Gastroesophageal sphincter (tissue), 4 donors: Measurements from ENCODE around the gene NXPH1. TPM values are rescaled to one million over a fixed set of nuclear protein-coding genes. Genes with fewer than 3 reads are reported as not detected.

Experiments used
- ATAC-seq: fragments of 150-250 bp; one replicate; pipeline ENCODE4 v1.9.1; 2016; ENCODE audit warnings: mild to moderate bottlenecking, moderate library complexity
- H3K27ac ChIP-seq, 4 donors: fragments of 200-600 bp; sonication (generic) in 3 of 4; 1 replicate in 3 of 4; 2 replicates in 1 of 4; pipeline ENCODE4 v1.5.1; 2016 to 2019
- H3K27me3 ChIP-seq: fragments of 200-600 bp; sonication (generic); one replicate; pipeline ENCODE4 v1.5.1; 2019
- H3K36me3 ChIP-seq, 2 donors: fragments of 200-600 bp; sonication (generic); one replicate each; pipeline ENCODE4 v1.5.1; 2019; ENCODE audit warnings: control low read depth in 1 of 2
- H3K4me1 ChIP-seq, 3 donors: fragments of 200-600 bp; sonication (generic); 1 replicate in 2 of 3; 2 replicates in 1 of 3; pipeline ENCODE4 v1.5.1; 2016 to 2019; ENCODE audit warnings: control low read depth in 2 of 3
- H3K4me3 ChIP-seq, 2 donors: fragments of 200-600 bp; sonication (generic); one replicate each; pipeline ENCODE4 v1.5.1; 2019; ENCODE audit warnings: mild to moderate bottlenecking in 1 of 2, moderate library complexity in 1 of 2
- H3K9me3 ChIP-seq, 3 donors: fragments of 200-600 bp; sonication (generic); one replicate each; pipeline ENCODE4 v1.5.1; 2017 to 2019; ENCODE audit warnings: control low read depth in 2 of 3
- CTCF ChIP-seq, 4 experiments: fragments of 200-600 bp in 2 of 4; fragments of 450-650 bp in 2 of 4; sonication (generic) in 1 of 4; IDR thresholded peaks; one replicate each; pipeline ENCODE4 v1.5.1; 2017 to 2019; ENCODE audit warnings: antibody characterized with exemption in 4 of 4, mild to moderate bottlenecking in 2 of 4, moderate library complexity in 2 of 4
- EP300 ChIP-seq: sonication (generic); formaldehyde crosslinking; IDR thresholded peaks from one replicate; pipeline ENCODE4 v1.6.1; 2017; ENCODE audit warnings: antibody characterized with exemption, mild to moderate bottlenecking
- POLR2A ChIP-seq, 2 donors: fragments of 450-650 bp; IDR thresholded peaks; one replicate each; pipeline ENCODE4 v1.6.1; 2017; ENCODE audit warnings: antibody characterized with exemption in 2 of 2, mild to moderate bottlenecking in 2 of 2, moderate library complexity in 1 of 2
- POLR2AphosphoS5 ChIP-seq: sonication (generic); formaldehyde crosslinking; IDR thresholded peaks from one replicate; pipeline ENCODE4 v1.6.1; 2017; ENCODE audit warnings: antibody characterized with exemption
- WGBS, 2 donors: methylation state at CpG; one replicate each; pipeline ENCODE4 v1.1.5; 2018; ENCODE audit warnings: low coverage in 1 of 2; 5-methylcytosine and 5-hydroxymethylcytosine counted together
- total RNA-seq, 4 donors: library from RNA; depleted of rRNA; stranded (reverse); fragments of >200 nt; gene quantifications; one replicate each; pipeline ENCODE4 v1.1.0, GENCODE V29; 2016

NXPH1 gene
- total RNA-seq, 4 donors from 2014 or later: not detected

GRCh38 chr7:8639668-8640067, 206.3 kb downstream of the NXPH1 start:
- H3K4me1 ChIP-seq: no peaks in the 10 kb centered on the region
- no peak for TF ChIP-seq POLR2A (IDR thresholded peaks at IDR 0.05)
- TF ChIP-seq POLR2AphosphoS5: no peak
- TF ChIP-seq EP300: no peak
- TF ChIP-seq CTCF (IDR thresholded peaks at IDR 0.05): no peak
- H3K27ac ChIP-seq: no peak overlapping the region
- ATAC-seq: no peak
- no peak overlapping the region for H3K4me3 ChIP-seq
- H3K36me3 ChIP-seq: no peaks in the 10 kb centered on the region
- WGBS, 2 donors: 65 to 78% methylated on average over 2 to 4 of the region's 5 CpGs
- no peaks in the 10 kb centered on the region for H3K9me3 ChIP-seq
- H3K27me3 ChIP-seq: no peaks in the 10 kb centered on the region

GRCh38 chr7:8640671-8641070, 207.3 kb downstream of the NXPH1 start:
- Histone ChIP-seq H3K27me3 (no peaks in the 10 kb centered on the region), H3K36me3 (no peaks in the 10 kb centered on the region), H3K27ac (no peak overlapping the region), H3K4me1 (no peaks in the 10 kb centered on the region), H3K4me3 (no peak overlapping the region), H3K9me3 (no peaks in the 10 kb centered on the region)
- ATAC-seq: no peak
- WGBS, 2 donors: 44 to 100% methylated on average over 1 of the region's 1 CpG
- no peak for TF ChIP-seq POLR2A (IDR thresholded peaks at IDR 0.05)
- TF ChIP-seq EP300: no peak
- TF ChIP-seq POLR2AphosphoS5: no peak
- no peak for TF ChIP-seq CTCF (IDR thresholded peaks at IDR 0.05)

GRCh38 chr7:8668627-8669500, 235.5 kb downstream of the NXPH1 start:
- no peak for TF ChIP-seq EP300
- H3K4me3 ChIP-seq: no peak overlapping the region
- no peak for ATAC-seq
- H3K4me1 ChIP-seq: no peaks in the 10 kb centered on the region
- H3K36me3 ChIP-seq: no peaks in the 10 kb centered on the region
- peaks cover 0 to 17% (median 0%) of the 10 kb centered on the region in 3 donors for H3K9me3 ChIP-seq
- 65% methylated on average over 2 of the region's 6 CpGs; no CpG with 5 or more reads in 1 of the 2 donors for WGBS, 2 donors
- no peaks in the 10 kb centered on the region for H3K27me3 ChIP-seq
- H3K27ac ChIP-seq: no peak overlapping the region

GRCh38 chr7:8669501-8669851, 236.1 kb downstream of the NXPH1 start:
- H3K4me3 ChIP-seq: no peak overlapping the region
- TF ChIP-seq CTCF (IDR thresholded peaks at IDR 0.05) (no peak), EP300 (no peak), POLR2A (IDR thresholded peaks at IDR 0.05) (no peak), POLR2AphosphoS5 (no peak)
- no peak overlapping the region for H3K27ac ChIP-seq
- H3K4me1 ChIP-seq: no peaks in the 10 kb centered on the region
- H3K36me3 ChIP-seq: no peaks in the 10 kb centered on the region
- no peak for ATAC-seq
- peaks cover 0 to 17% (median 0%) of the 10 kb centered on the region in 3 donors for H3K9me3 ChIP-seq
- no peaks in the 10 kb centered on the region for H3K27me3 ChIP-seq

- no peaks in the 10 kb centered on the region for H3K4me1 ChIP-seq
- no peaks in the 10 kb centered on the region for H3K36me3 ChIP-seq
- H3K27ac ChIP-seq: no peak overlapping the region
- H3K4me3 ChIP-seq: no peak overlapping the region
- no peaks in the 10 kb centered on the region for H3K27me3 ChIP-seq
- TF ChIP-seq POLR2A (IDR thresholded peaks at IDR 0.05) (no peak), POLR2AphosphoS5 (no peak), CTCF (IDR thresholded peaks at IDR 0.05) (no peak), EP300 (no peak)
- no peak for ATAC-seq
- 47 to 70% methylated on average over 4 of the region's 4 CpGs for WGBS, 2 donors
- H3K9me3 ChIP-seq: no peaks in the 10 kb centered on the region
Measured at GRCh38 chr7:8684426-8684825, 251.0 kb downstream of the NXPH1 start.
